K562 (cell line): ENCODE results near the gene TPCN1. TPM values are rescaled to one million over a fixed set of nuclear protein-coding genes. Genes with fewer than 3 reads are reported as not detected.
A peak's percentile ranks its signal among the peaks of the same experiment; 100 is the strongest.

Experiments used
- ATAC-seq: fragments of 200-7000 bp; cut with Tn5 transposase; 3 replicates; pipeline ENCODE4 v1.9.1; 2020; ENCODE audit warnings: moderate library complexity
- BruUV-seq: library from RNA; stranded (reverse); fragments of 400-500 nt; replicated peaks from 2 replicates; lab custom pipeline; 2021; lab: Mats Ljungman, UMichigan
- CTCF ChIA-PET: fragments of 300-600 bp; formaldehyde crosslinking; extraction: SDS; loops from one replicate; lab custom pipeline; 2021; ENCODE audit warnings: low intra/inter-chr PET ratio; lab: Yijun Ruan, JAX
- POLR2A ChIA-PET: fragments of 300-600, 350-650 bp; sonication (Branson Sonifier 250); formaldehyde crosslinking; extraction: SDS; loops from one replicate; lab custom pipeline; 2021; ENCODE audit warnings: antibody characterized with exemption, inconsistent platforms; lab: Yijun Ruan, JAX
- DNase-seq, 4 experiments: peaks; one replicate each; pipeline versions ENCODE4 v3.0.0 to v3.0.0-alpha.2; 2011 to 2018; ENCODE audit warnings: low spot score in 3 of 4, mixed read lengths in 3 of 4; ENCODE audit errors: extremely low read depth in 1 of 4
- FAIRE-seq: peaks from 2 replicates; lab custom pipeline; 2011; peaks lifted over from hg19 to GRCh38; lab: Jason Lieb, UNC
- H2AFZ ChIP-seq: 2 replicates; pipeline ENCODE4 v1.6.0; 2011; ENCODE audit warnings: low read depth, low read length, control low read depth, inconsistent platforms
- H3K27ac ChIP-seq: fragments of 200-600 bp; 3 replicates; pipeline ENCODE4 v1.8.0; 2011; ENCODE audit warnings: low read depth, mild to moderate bottlenecking, control low read depth, inconsistent platforms, low read length, moderate library complexity, mixed read lengths; ENCODE audit errors: extremely low read depth
- H3K27me3 ChIP-seq, 2 experiments: fragments of 300-600 bp in 1 of 2; 2 replicates in 1 of 2; 3 replicates in 1 of 2; pipeline versions ENCODE4 v1.6.0 to v1.8.0; 2011; ENCODE audit warnings: inconsistent platforms in 2 of 2, low read length in 2 of 2, mild to moderate bottlenecking in 1 of 2, mixed read lengths in 1 of 2, moderate library complexity in 1 of 2; ENCODE audit not compliant: control insufficient read depth in 2 of 2, insufficient read depth in 2 of 2
- H3K36me3 ChIP-seq: fragments of 300-600 bp; 3 replicates; pipeline ENCODE4 v1.8.0; 2011; ENCODE audit warnings: mild to moderate bottlenecking, low read length, inconsistent platforms; ENCODE audit not compliant: control insufficient read depth, insufficient read depth
- H3K4me1 ChIP-seq, 2 experiments: fragments of 200-600 bp in 1 of 2; replicated peaks in 1 of 2; 2 replicates in 1 of 2; 3 replicates in 1 of 2; pipeline versions ENCODE4 v1.5.1 to v1.8.0; 2011; ENCODE audit warnings: inconsistent platforms in 2 of 2, low read length in 2 of 2, mild to moderate bottlenecking in 1 of 2, mixed read lengths in 1 of 2, moderate library complexity in 1 of 2; ENCODE audit not compliant: control insufficient read depth in 2 of 2, insufficient read depth in 2 of 2
- H3K4me2 ChIP-seq: 2 replicates; pipeline ENCODE4 v1.6.1; 2011; ENCODE audit warnings: low read length, control low read depth, inconsistent platforms, mixed read lengths; ENCODE audit not compliant: insufficient read depth
- H3K4me3 ChIP-seq: fragments of 200-600 bp; sonication (generic), shearing (Covaris generic); 2 replicates; pipeline ENCODE4 v1.5.1; 2016; ENCODE audit warnings: control low read depth, inconsistent platforms
- H3K79me2 ChIP-seq: fragments of 200-600 bp; 3 replicates; pipeline ENCODE4 v1.8.0; 2011; ENCODE audit warnings: low read length, inconsistent platforms; ENCODE audit not compliant: control insufficient read depth, insufficient read depth
- H3K9ac ChIP-seq, 2 experiments: 2 replicates each; pipeline versions ENCODE4 v1.6.0 to v1.6.1; 2011; ENCODE audit warnings: low read depth in 2 of 2, low read length in 2 of 2, control low read depth in 1 of 2, inconsistent platforms in 1 of 2, mild to moderate bottlenecking in 1 of 2, mixed read lengths in 1 of 2; ENCODE audit not compliant: insufficient read depth in 1 of 2
- H3K9me1 ChIP-seq: one replicate; pipeline ENCODE4 v1.6.0; 2011; ENCODE audit warnings: inconsistent platforms, mild to moderate bottlenecking, low read length, moderate library complexity; ENCODE audit not compliant: control insufficient read depth, insufficient read depth
- H3K9me3 ChIP-seq: replicated peaks from 2 replicates; pipeline ENCODE4 v1.5.1; 2011; ENCODE audit warnings: low read depth, low read length, inconsistent platforms; ENCODE audit not compliant: control insufficient read depth, insufficient read depth
- H4K20me1 ChIP-seq: replicated peaks from 2 replicates; pipeline ENCODE4 v1.6.1; 2011; ENCODE audit warnings: low read length, inconsistent platforms, mixed read lengths; ENCODE audit not compliant: control insufficient read depth, insufficient read depth
- PML ChIP-seq: IDR thresholded peaks from 2 replicates; pipeline ENCODE4 v1.6.1; 2012; ENCODE audit warnings: low read length, inconsistent platforms
- THRB ChIP-seq: fragments of 450-650 bp; formaldehyde crosslinking; conservative IDR thresholded peaks from 2 replicates; pipeline ENCODE4 v1.4.0; 2022; ENCODE audit warnings: mild to moderate bottlenecking, missing genetic modification characterization
- ZBED1 ChIP-seq: IDR thresholded peaks from 2 replicates; pipeline ENCODE4 v1.6.1; 2014
- WGBS: fragments of 100-300 bp; shearing (Covaris generic); methylation state at CpG from one replicate; pipeline ENCODE4 v1.1.6; 2016; ENCODE audit warnings: low coverage, mixed read lengths; ENCODE audit not compliant: insufficient coverage; ENCODE audit errors: missing lambda C conversion rate; 5-methylcytosine and 5-hydroxymethylcytosine counted together
- in situ Hi-C: fragments of 300-500 bp; cut with MboI; formaldehyde crosslinking; loops from 4 replicates; pipeline ENCODE4 v1.15.0; 2018; ENCODE audit warnings: inconsistent platforms, mixed read lengths
- intact Hi-C: fragments of 100-400 bp; cut with micrococcal nuclease; formaldehyde crosslinking; loops from 2 replicates; pipeline ENCODE4 v1.14.2; 2022
- polyA plus RNA-seq, 8 experiments: library from polyadenylated mRNA; depleted of rRNA in 4 of 8; stranded (reverse) in 5 of 8; unstranded in 3 of 8; fragments of >200 nt; fragmentation: Nextera tagmentation in 2 of 8; fragmentation: Illumina TruSeq in 1 of 8; extraction: Ambion mirVana in 2 of 8; extraction: Trizol in 1 of 8; gene quantifications; 2 replicates each; pipeline versions ENCODE4 v1.2.1 to v1.2.3, GENCODE V29; 2011 to 2014; ENCODE audit warnings: inconsistent platforms in 1 of 8, missing spikeins in 1 of 8
- total RNA-seq, 7 experiments: library from RNA; depleted of rRNA in 6 of 7; stranded (reverse); fragments of >200 nt in 6 of 7; fragmentation: Illumina TruSeq in 2 of 7; extraction: Trizol in 2 of 7; gene quantifications; 2 replicates each; pipeline versions ENCODE4 v1.2.1 to v1.2.3, GENCODE V29; 2011 to 2021; ENCODE audit warnings: low replicate concordance in 1 of 7
- TF ChIP-seq, protein P1 (sequence below): IDR thresholded peaks from 2 replicates; pipeline ENCODE4 v1.6.1; 2011; ENCODE audit not compliant: insufficient read length; ENCODE audit errors: extremely low read depth

Gene TPCN1
- total and polyA plus RNA-seq, 9 of the 15 experiments (the other 6 are each of a cell fraction or from before 2014, with no cell fraction given): 0.80 to 23.8 (median 7.4) TPM

GRCh38 chr12:113291586-113291985 lies 70.3 kb downstream of the TPCN1 start:
- H3K27me3 ChIP-seq: no peaks in the 10 kb centered on the region
- ATAC-seq (no peak), DNase-seq (no peak), FAIRE-seq (no peak)
- no peaks in the 10 kb centered on the region for H3K9me3 ChIP-seq
- peaks cover 46% of the 10 kb centered on the region; the same call in 2 of the 3 replicates for H3K36me3 ChIP-seq
- H3K4me3 ChIP-seq: no peak overlapping the region
- CTCF ChIA-PET: no interaction called here
- no peak overlapping the region for H3K4me2 ChIP-seq
- in situ Hi-C loops: no loop called here
- H4K20me1 ChIP-seq: no peaks in the 10 kb centered on the region
- 69% methylated on average over 7 of the region's 17 CpGs for WGBS
- intact Hi-C loops: no loop called here
- no peaks in the 10 kb centered on the region for H3K9me1 ChIP-seq
- no TSS peak for BruUV-seq
- TF ChIP-seq ZBED1: no peak
- TF ChIP-seq, protein P1, sequence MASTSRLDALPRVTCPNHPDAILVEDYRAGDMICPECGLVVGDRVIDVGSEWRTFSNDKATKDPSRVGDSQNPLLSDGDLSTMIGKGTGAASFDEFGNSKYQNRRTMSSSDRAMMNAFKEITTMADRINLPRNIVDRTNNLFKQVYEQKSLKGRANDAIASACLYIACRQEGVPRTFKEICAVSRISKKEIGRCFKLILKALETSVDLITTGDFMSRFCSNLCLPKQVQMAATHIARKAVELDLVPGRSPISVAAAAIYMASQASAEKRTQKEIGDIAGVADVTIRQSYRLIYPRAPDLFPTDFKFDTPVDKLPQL: no peak
- no peak for TF ChIP-seq PML
- POLR2A ChIA-PET: interaction anchor here (0.7 to 0.8 kb wide), 2 partner anchors 8 to 116 kb away, joined by 3 read pairs; no protein-coding TSS in a partner anchor
- H2AFZ ChIP-seq: no peak overlapping the region
- H3K4me1 ChIP-seq: peaks cover 0 to 9% of the 10 kb centered on the region in 2 experiments; a peak in 1 of 5 replicates
- H3K27ac ChIP-seq: no peak overlapping the region
- H3K79me2 ChIP-seq: no peaks in the 10 kb centered on the region
- no peak overlapping the region for H3K9ac ChIP-seq

DNA sequence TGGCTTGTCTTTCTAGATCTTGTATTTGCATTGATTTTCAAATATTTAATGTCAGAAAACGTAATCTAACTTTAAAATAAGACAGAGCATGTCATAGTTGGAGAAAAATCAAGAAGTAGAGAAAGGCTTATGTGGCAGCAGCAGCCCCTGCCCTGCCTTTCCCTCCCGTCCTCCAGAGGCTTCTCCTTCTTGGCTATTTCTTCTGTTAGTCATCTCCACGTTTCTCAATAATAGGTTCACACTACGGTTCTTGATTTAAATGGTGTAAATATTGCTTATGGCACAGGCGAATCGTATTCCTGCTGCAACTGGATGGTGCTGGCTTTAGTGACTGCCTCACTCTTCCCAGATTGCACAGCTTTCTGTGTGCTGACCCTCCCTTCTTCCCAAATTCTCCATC lies 70.8 kb downstream of the TPCN1 start:
- POLR2A ChIA-PET: interaction anchor here (0.7 kb wide), 1 partner anchor 8 kb away, joined by 3 read pairs; no protein-coding TSS in a partner anchor
- DNase-seq: no peak
- H3K9me1 ChIP-seq: no peaks in the 10 kb centered on the region
- H3K27ac ChIP-seq: no peak overlapping the region
- CTCF ChIA-PET: no interaction called here
- H3K9me3 ChIP-seq: no peaks in the 10 kb centered on the region
- H3K27me3 ChIP-seq: no peaks in the 10 kb centered on the region
- H3K4me2 ChIP-seq: no peak overlapping the region
- peaks cover 42% of the 10 kb centered on the region; the same call in 2 of the 3 replicates for H3K36me3 ChIP-seq
- no peaks in the 10 kb centered on the region for H4K20me1 ChIP-seq
- ATAC-seq: no peak
- TSS peak; percentile 46 for BruUV-seq
- no peak overlapping the region for H2AFZ ChIP-seq
- intact Hi-C loops (no loop called here), in situ Hi-C loops (no loop called here)
- FAIRE-seq: no peak
- H3K9ac ChIP-seq: no peak overlapping the region
- H3K79me2 ChIP-seq: no peaks in the 10 kb centered on the region
- no peak for TF ChIP-seq THRB (CRISPR knock-in tag)
- peaks cover 0 to 6% of the 10 kb centered on the region in 2 experiments; a peak in 1 of 5 replicates for H3K4me1 ChIP-seq
- H3K4me3 ChIP-seq: no peak overlapping the region
- WGBS: 54% methylated on average over 6 of the region's 6 CpGs
